Esophagus squamous epithelium (tissue), 4 donors: ENCODE measurements around the gene SORD.
"Not testable (repeated sequence)": the region's sequence is repeated elsewhere in the genome, so short reads cannot be mapped to it uniquely, and the experiment has no call there.

ENCODE experiments used
- CTCF ChIP-seq, 6 experiments: fragments of 450-650 bp in 4 of 6; fragments of 200-600 bp in 2 of 6; sonication (generic) in 2 of 6; IDR thresholded peaks; one replicate each; pipeline ENCODE4 v1.5.1; 2016 to 2019; ENCODE audit warnings: antibody characterized with exemption in 6 of 6, mild to moderate bottlenecking in 4 of 6, moderate library complexity in 4 of 6
- POLR2A ChIP-seq, 4 donors: fragments of 450-650 bp; IDR thresholded peaks; one replicate each; pipeline ENCODE4 v1.6.1; 2017; ENCODE audit warnings: antibody characterized with exemption in 4 of 4, mild to moderate bottlenecking in 4 of 4, moderate library complexity in 3 of 4

GRCh38 chr15:45020222-45020900 lies 2.6 kb upstream of the SORD start:
- not testable (repeated sequence) for TF ChIP-seq CTCF, POLR2A (IDR thresholded peaks at IDR 0.05)
